AG04450 (cell line): ENCODE data around the gene ABTB2. TPM values are rescaled to one million over a fixed set of nuclear protein-coding genes. Genes with fewer than 3 reads are reported as not detected.

Experiments used
- CTCF ChIA-PET: fragments of 300-600, 350-600 bp; formaldehyde crosslinking; extraction: SDS; loops from one replicate; lab custom pipeline; 2022; ENCODE audit warnings: antibody characterized with exemption, inconsistent platforms; lab: Charles Lee
- POLR2A ChIA-PET: fragments of 350-600 bp; formaldehyde crosslinking; extraction: SDS; loops from one replicate; lab custom pipeline; 2021; ENCODE audit warnings: antibody characterized with exemption, inconsistent platforms; lab: Yijun Ruan, JAX
- DNase-seq: peaks from one replicate; pipeline ENCODE4 v3.0.0-alpha.2; 2011; ENCODE audit warnings: low read depth, low spot score
- H3K27ac ChIP-seq: one replicate; pipeline ENCODE4 v1.5.1; 2012; ENCODE audit warnings: low read depth, low read length, control low read depth
- H3K27me3 ChIP-seq: one replicate; pipeline ENCODE4 v1.6.0; 2012; ENCODE audit warnings: low read length; ENCODE audit not compliant: control insufficient read depth, insufficient read depth
- H3K4me3 ChIP-seq: 2 replicates; pipeline ENCODE4 v1.5.1; 2011; ENCODE audit warnings: mild to moderate bottlenecking, low read depth, low read length, control low read depth
- H3K9me3 ChIP-seq: 2 replicates; pipeline ENCODE4 v1.5.1; 2012; ENCODE audit warnings: low read length; ENCODE audit not compliant: control insufficient read depth, insufficient read depth
- polyA plus RNA-seq: library from polyadenylated mRNA; depleted of rRNA; stranded (reverse); fragments of >200 nt; gene quantifications from 2 replicates; pipeline ENCODE4 v1.2.3, GENCODE V29; 2011
- TF ChIP-seq, protein P1 (sequence below): IDR thresholded peaks from 2 replicates; pipeline ENCODE4 v1.5.1; 2011; ENCODE audit warnings: low read depth, low read length, control low read depth, inconsistent platforms

The ABTB2 gene
- polyA plus RNA-seq, 1 experiment, result 0.43 TPM

DNA sequence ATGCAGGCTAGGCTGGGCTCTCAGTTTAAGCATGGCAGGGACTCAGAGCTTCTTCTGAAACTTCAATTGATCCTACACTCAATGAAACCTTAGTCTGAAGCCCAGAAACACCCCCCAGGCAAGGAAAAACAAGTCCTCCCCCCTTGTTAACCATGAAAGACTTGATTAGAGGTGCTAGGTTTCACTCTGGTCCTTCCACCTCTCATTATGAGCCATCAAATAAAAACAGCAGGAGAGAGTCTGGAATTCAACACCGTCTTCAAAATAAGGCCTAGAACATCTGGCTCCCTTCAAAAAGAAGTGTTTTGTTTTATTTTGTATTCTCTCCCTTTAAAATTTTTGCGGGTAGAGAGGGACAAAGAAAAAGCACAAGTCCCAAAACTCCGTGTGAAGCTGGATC, 156.7 kb downstream of the ABTB2 start:
- no peak for DNase-seq
- Histone ChIP-seq H3K9me3 (no peaks in the 10 kb centered on the region), H3K27me3 (no peaks in the 10 kb centered on the region), H3K4me3 (no peak overlapping the region), H3K27ac (no peak overlapping the region)
- TF ChIP-seq, protein P1, sequence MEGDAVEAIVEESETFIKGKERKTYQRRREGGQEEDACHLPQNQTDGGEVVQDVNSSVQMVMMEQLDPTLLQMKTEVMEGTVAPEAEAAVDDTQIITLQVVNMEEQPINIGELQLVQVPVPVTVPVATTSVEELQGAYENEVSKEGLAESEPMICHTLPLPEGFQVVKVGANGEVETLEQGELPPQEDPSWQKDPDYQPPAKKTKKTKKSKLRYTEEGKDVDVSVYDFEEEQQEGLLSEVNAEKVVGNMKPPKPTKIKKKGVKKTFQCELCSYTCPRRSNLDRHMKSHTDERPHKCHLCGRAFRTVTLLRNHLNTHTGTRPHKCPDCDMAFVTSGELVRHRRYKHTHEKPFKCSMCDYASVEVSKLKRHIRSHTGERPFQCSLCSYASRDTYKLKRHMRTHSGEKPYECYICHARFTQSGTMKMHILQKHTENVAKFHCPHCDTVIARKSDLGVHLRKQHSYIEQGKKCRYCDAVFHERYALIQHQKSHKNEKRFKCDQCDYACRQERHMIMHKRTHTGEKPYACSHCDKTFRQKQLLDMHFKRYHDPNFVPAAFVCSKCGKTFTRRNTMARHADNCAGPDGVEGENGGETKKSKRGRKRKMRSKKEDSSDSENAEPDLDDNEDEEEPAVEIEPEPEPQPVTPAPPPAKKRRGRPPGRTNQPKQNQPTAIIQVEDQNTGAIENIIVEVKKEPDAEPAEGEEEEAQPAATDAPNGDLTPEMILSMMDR, result no peak
- ChIA-PET CTCF (no interaction called here), POLR2A (no interaction called here)

DNA sequence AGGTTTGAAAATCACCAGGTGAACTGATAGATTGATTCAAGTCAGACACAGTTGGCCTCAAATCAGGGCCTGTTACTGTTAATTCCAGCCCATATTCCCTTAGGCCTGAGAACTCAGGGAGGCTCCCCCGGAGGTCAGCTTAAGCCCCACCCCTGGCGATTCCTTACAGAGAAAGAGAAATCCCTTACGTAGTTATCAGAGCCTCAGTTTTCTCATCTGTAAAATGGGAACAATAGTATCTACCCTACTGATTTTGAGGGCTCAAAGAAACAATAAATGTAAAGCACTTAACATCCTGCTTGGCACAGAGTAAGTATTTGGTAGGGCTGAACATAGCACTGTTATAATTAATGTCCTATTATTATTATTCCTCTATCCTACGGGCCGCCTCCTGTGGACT, 158.3 kb downstream of the ABTB2 start:
- H3K27ac ChIP-seq, result no peak overlapping the region
- H3K27me3 ChIP-seq, result no peaks in the 10 kb centered on the region
- DNase-seq, result no peak
- H3K4me3 ChIP-seq, result no peak overlapping the region
- CTCF ChIA-PET, result no interaction called here
- POLR2A ChIA-PET, result no interaction called here
- TF ChIP-seq, protein P1, result no peak
- no peaks in the 10 kb centered on the region for H3K9me3 ChIP-seq

DNA sequence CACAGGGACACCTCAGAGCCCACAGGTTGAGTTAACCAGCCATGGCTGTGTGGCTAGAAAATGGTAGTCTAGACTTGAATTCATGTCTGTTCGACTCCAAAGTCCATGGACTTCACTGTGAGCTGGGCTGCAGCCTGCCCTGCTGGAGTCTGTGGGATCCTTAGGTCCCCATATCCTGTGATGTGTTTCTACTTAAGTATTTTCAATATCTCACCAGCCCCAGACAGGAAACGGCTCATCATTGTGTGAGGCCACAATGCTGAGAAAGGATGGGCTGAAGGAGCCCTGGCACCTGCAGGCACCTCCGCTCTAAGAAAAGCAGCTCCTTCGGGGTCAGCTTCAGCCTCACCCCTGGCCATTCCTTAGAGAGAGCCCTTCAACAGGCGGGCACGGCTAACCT, 159.3 kb downstream of the ABTB2 start:
- DNase-seq, result no peak
- ChIA-PET POLR2A (no interaction called here), CTCF (no interaction called here)
- Histone ChIP-seq H3K27me3 (no peaks in the 10 kb centered on the region), H3K4me3 (no peak overlapping the region), H3K27ac (no peak overlapping the region), H3K9me3 (no peaks in the 10 kb centered on the region)
- TF ChIP-seq, protein P1, result no peak

DNA sequence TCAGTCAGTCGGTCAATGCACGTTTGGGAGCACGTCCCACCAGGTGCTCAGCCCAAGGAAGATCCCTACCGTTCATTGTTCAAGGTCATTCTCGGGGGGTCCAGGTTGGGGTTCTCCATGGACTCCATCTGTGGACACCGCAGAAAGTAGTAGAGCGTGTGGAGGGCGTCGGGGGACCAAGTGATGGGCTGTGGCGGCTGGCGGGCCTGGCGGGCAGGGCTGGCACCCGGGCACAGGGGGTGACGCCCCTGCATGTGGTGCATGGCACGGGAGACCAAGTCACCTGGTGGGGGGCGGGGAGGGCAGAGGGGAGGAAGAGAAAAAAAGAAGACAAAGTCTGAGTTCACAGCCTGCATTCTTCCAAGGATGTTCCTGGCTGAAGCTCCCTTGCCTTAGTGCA, 160.6 kb downstream of the ABTB2 start:
- TF ChIP-seq, protein P1, result no peak
- ChIA-PET POLR2A (no interaction called here), CTCF (no interaction called here)
- Histone ChIP-seq H3K27ac (no peak overlapping the region), H3K4me3 (no peak overlapping the region), H3K27me3 (no peaks in the 10 kb centered on the region), H3K9me3 (no peaks in the 10 kb centered on the region)
- no peak for DNase-seq

DNA sequence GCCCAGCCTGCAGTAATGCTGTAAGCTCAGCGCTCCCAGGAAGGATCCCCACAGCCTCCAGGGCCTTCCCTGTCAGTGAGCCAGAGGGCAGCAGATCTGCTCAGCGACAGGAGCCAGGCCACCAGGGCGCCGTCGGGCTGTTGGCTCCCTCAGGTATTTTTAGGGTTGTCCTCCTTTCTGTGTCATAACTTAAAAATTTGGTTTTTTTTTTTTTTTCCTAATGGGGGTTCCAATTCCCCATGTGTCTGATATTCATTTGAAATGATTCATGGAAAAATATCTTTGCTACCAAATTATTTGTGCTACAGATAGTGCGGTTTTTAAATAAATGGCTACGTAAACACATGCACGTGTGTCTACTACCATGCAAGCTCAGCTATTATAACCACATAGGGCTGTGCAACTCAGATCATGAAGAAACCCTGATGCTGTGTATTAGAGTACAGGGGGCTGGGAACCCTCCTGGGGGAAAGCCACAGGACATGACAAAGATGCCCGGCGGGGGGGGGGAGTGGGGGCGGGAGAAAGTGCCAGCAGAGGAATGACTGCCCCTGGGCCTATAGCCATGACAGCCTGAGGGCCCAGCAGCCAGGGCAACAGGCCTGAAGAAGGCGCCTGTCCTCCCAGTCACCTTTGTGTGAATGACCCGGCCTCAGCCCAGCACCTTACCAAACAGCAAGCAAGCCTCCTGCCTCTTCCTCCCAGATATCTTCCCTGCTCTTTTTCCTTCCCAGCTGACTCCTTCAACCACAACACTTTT, 163.1 kb downstream of the ABTB2 start:
- Histone ChIP-seq H3K9me3 (no peaks in the 10 kb centered on the region), H3K27me3 (no peaks in the 10 kb centered on the region), H3K4me3 (no peak overlapping the region), H3K27ac (no peak overlapping the region)
- TF ChIP-seq, protein P1, result peak; percentile 5; the same call in 1 of the 2 replicates
- ChIA-PET CTCF (no interaction called here), POLR2A (no interaction called here)
- no peak for DNase-seq
